Neural cell (in vitro differentiated cells): Measurements from ENCODE around the gene CAMK2D.

Experiments
- CTCF ChIP-seq: fragments of 450-650 bp; IDR thresholded peaks from 2 replicates; pipeline ENCODE4 v1.5.1; 2014; ENCODE audit warnings: antibody characterized with exemption, mild to moderate bottlenecking, moderate library complexity; ENCODE audit not compliant: poor library complexity, severe bottlenecking
- EP300 ChIP-seq: fragments of 450-650 bp; conservative IDR thresholded peaks from 2 replicates; pipeline ENCODE4 v1.6.1; 2014; ENCODE audit warnings: antibody characterized with exemption, mild to moderate bottlenecking, moderate library complexity; ENCODE audit not compliant: poor library complexity, severe bottlenecking
- EZH2 ChIP-seq: fragments of 200-600, 300-800 bp; shearing (Covaris generic), sonication (generic); IDR thresholded peaks from 2 replicates; pipeline ENCODE4 v1.6.1; 2014; ENCODE audit warnings: antibody characterized with exemption, low read length, borderline replicate concordance, mild to moderate bottlenecking; ENCODE audit not compliant: insufficient read depth, poor library complexity, severe bottlenecking
- MXI1 ChIP-seq: fragments of 450-650 bp; conservative IDR thresholded peaks from 2 replicates; pipeline ENCODE4 v1.6.1; 2014; ENCODE audit warnings: antibody characterized with exemption, mild to moderate bottlenecking; ENCODE audit not compliant: poor library complexity, severe bottlenecking
- POLR2AphosphoS5 ChIP-seq: IDR thresholded peaks from 2 replicates; pipeline ENCODE4 v1.6.1; 2012
- REST ChIP-seq: IDR thresholded peaks from 2 replicates; pipeline ENCODE4 v1.6.1; 2012; ENCODE audit warnings: borderline replicate concordance

GRCh38 chr4:113524505-113525186 lies 236.9 kb downstream of the CAMK2D start:
- TF ChIP-seq POLR2AphosphoS5 (no peak), EZH2 (no peak), CTCF (no peak), EP300 (no peak), REST (no peak), MXI1 (no peak)
